Mammary epithelial cell (primary cell): ENCODE data around the gene AGK.

Experiments
- CTCF ChIP-seq, 2 donors: IDR thresholded peaks in 1 of 2; conservative IDR thresholded peaks in 1 of 2; 2 replicates each; pipeline ENCODE4 v1.5.1; 2011 to 2012; ENCODE audit warnings: inconsistent platforms in 2 of 2, low read length in 2 of 2, mild to moderate bottlenecking in 2 of 2, control low read depth in 1 of 2, low read depth in 1 of 2; ENCODE audit not compliant: insufficient read depth in 1 of 2; ENCODE audit errors: extremely low read depth in 1 of 2
- EZH2 ChIP-seq: IDR thresholded peaks from 2 replicates; pipeline ENCODE4 v1.6.1; 2012; ENCODE audit warnings: low read length, inconsistent platforms, borderline replicate concordance

GRCh38 chr7:141549582-141549981 lies 1.6 kb upstream of the AGK start:
- TF ChIP-seq CTCF (conservative IDR thresholded peaks at IDR 0.05 in 1 of 2, IDR thresholded peaks at IDR 0.05 in 1 of 2; ENCODE audit: extremely low read depth in 1 of 2, insufficient read depth in 1 of 2, low read depth in 1 of 2, low read length in 2 of 2) (no peak), EZH2 (no peak)
